ENCODE data around the gene CFAP100.

Gene CFAP100

DNA sequence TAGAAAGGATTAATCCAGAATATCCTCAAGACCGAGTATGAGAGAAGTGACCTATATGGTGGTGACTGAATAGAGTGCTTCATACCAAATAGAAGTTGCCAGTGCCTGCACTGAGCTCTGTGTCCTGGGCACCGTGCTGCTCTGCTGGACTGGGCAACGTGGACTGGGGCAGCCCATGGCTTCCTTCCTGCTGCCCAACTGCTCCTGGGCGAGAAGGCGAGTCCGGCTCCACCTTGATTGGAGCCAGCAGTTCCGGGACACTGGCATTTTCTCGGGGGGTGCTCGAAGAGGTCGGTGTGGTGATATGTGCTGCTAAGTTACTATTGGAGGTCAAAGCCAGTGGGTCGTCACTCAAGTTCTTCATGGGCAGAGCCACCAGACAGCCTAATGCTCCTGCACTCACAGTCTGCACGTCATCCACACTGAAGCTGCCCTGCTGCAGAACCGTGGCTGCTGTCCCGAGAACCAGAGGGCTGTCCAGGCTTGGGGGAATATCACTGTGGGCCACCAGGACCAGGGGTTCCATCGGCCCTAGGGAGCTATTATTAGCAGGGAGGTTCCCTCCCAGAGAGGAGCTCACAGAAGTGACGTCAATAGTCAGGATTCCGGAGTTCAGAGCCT, 66.9 kb downstream of the CFAP100 start:
- Histone ChIP-seq H3K9me3 (ENCODE audit: insufficient read depth, low read length) (no peaks in the 10 kb centered on the region), H3K9ac (ENCODE audit: low read length) (no peak overlapping the region), H4K20me1 (ENCODE audit: insufficient read depth, low read length) (no peaks in the 10 kb centered on the region), H3K79me2 (ENCODE audit: low read length) (no peaks in the 10 kb centered on the region; the same call in 1 of the 2 replicates), H3K4me1 (ENCODE audit: low read length) (no peaks in the 10 kb centered on the region), H3K4me2 (ENCODE audit: low read length) (no peak overlapping the region), H3K27ac (ENCODE audit: low read length) (no peak overlapping the region), H3K36me3 (replicated peaks; ENCODE audit: low read depth, low read length) (peaks cover 64% of the 10 kb centered on the region), H3K4me3 (ENCODE audit: low read length) (no peak overlapping the region), H3K27me3 (ENCODE audit: low read depth, low read length) (no peaks in the 10 kb centered on the region), H2AFZ (ENCODE audit: low read depth, low read length) (no peak overlapping the region)
- TF ChIP-seq, protein P1, sequence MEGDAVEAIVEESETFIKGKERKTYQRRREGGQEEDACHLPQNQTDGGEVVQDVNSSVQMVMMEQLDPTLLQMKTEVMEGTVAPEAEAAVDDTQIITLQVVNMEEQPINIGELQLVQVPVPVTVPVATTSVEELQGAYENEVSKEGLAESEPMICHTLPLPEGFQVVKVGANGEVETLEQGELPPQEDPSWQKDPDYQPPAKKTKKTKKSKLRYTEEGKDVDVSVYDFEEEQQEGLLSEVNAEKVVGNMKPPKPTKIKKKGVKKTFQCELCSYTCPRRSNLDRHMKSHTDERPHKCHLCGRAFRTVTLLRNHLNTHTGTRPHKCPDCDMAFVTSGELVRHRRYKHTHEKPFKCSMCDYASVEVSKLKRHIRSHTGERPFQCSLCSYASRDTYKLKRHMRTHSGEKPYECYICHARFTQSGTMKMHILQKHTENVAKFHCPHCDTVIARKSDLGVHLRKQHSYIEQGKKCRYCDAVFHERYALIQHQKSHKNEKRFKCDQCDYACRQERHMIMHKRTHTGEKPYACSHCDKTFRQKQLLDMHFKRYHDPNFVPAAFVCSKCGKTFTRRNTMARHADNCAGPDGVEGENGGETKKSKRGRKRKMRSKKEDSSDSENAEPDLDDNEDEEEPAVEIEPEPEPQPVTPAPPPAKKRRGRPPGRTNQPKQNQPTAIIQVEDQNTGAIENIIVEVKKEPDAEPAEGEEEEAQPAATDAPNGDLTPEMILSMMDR (IDR thresholded peaks at IDR 0.05; ENCODE audit: low read depth, low read length) = no peak
- no peak for TF ChIP-seq EZH2phosphoT487 (IDR thresholded peaks at IDR 0.05; ENCODE audit: low read depth)

DNA sequence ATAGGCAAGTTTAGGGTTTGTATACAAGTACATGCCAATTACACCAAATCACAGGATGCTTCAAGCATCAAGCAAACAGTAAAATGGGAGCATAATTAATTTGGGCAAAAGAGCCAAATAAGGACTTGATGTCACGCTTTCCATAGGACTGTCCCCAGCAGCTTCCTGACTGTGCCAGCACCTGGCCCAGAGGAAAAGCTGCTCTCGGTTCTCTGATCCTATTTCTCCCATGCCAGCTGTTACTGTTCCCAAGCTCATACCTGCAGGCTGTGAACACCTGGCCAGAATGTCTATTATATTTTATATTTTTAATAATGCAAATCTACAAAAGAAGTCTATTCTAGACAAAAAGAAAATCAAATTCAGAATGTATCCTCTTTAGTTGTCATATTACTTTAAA, 68.8 kb downstream of the CFAP100 start:
- H3K9me3 ChIP-seq (ENCODE audit: insufficient read depth, low read length) = no peaks in the 10 kb centered on the region
- TF ChIP-seq EZH2phosphoT487 (IDR thresholded peaks at IDR 0.05; ENCODE audit: low read depth) = no peak
- TF ChIP-seq, protein P1 (IDR thresholded peaks at IDR 0.05; ENCODE audit: low read depth, low read length) = no peak
- H3K9ac ChIP-seq (ENCODE audit: low read length) = no peak overlapping the region
- no peak overlapping the region for H3K4me3 ChIP-seq (ENCODE audit: low read length)
- no peak overlapping the region for H3K4me2 ChIP-seq (ENCODE audit: low read length)
- H3K4me1 ChIP-seq (ENCODE audit: low read length) = no peaks in the 10 kb centered on the region
- no peaks in the 10 kb centered on the region; the same call in 1 of the 2 replicates for H4K20me1 ChIP-seq (ENCODE audit: insufficient read depth, low read length)
- H2AFZ ChIP-seq (ENCODE audit: low read depth, low read length) = no peak overlapping the region
- peaks cover 3% of the 10 kb centered on the region; the same call in 1 of the 2 replicates for H3K79me2 ChIP-seq (ENCODE audit: low read length)
- peaks cover 65% of the 10 kb centered on the region for H3K36me3 ChIP-seq (replicated peaks; ENCODE audit: low read depth, low read length)
- no peak overlapping the region for H3K27ac ChIP-seq (ENCODE audit: low read length)
- no peaks in the 10 kb centered on the region for H3K27me3 ChIP-seq (ENCODE audit: low read depth, low read length)

DNA sequence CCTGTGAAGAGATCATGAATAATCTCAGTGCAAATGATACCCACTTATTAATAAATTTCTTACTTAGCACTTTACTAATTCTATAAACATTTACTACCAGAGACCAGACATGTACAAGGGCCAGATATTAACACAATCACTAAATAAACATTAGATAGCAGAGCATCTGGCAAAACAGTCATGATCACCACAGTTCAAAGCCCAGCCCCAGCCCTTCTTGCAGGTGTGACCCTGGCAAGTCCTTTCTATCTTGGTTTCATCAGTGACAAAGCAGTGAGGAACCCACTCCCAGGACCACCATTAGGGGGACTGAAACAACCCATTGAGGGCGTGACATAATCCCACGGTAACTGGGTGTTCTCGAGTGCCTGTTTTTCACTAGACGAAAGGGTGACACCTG, 69.4 kb downstream of the CFAP100 start:
- no peaks in the 10 kb centered on the region for H3K27me3 ChIP-seq (ENCODE audit: low read depth, low read length)
- TF ChIP-seq, protein P1 (IDR thresholded peaks at IDR 0.05; ENCODE audit: low read depth, low read length) = no peak
- TF ChIP-seq EZH2phosphoT487 (IDR thresholded peaks at IDR 0.05; ENCODE audit: low read depth) = no peak
- no peak overlapping the region for H3K27ac ChIP-seq (ENCODE audit: low read length)
- H4K20me1 ChIP-seq (ENCODE audit: insufficient read depth, low read length) = no peaks in the 10 kb centered on the region; the same call in 1 of the 2 replicates
- no peaks in the 10 kb centered on the region for H3K9me3 ChIP-seq (ENCODE audit: insufficient read depth, low read length)
- no peak overlapping the region for H2AFZ ChIP-seq (ENCODE audit: low read depth, low read length)
- H3K79me2 ChIP-seq (ENCODE audit: low read length) = peaks cover 8% of the 10 kb centered on the region; the same call in 1 of the 2 replicates
- H3K4me1 ChIP-seq (ENCODE audit: low read length) = no peaks in the 10 kb centered on the region
- H3K36me3 ChIP-seq (replicated peaks; ENCODE audit: low read depth, low read length) = peaks cover 65% of the 10 kb centered on the region
- H3K9ac ChIP-seq (ENCODE audit: low read length) = no peak overlapping the region
- H3K4me2 ChIP-seq (ENCODE audit: low read length) = no peak overlapping the region
- H3K4me3 ChIP-seq (ENCODE audit: low read length) = no peak overlapping the region

DNA sequence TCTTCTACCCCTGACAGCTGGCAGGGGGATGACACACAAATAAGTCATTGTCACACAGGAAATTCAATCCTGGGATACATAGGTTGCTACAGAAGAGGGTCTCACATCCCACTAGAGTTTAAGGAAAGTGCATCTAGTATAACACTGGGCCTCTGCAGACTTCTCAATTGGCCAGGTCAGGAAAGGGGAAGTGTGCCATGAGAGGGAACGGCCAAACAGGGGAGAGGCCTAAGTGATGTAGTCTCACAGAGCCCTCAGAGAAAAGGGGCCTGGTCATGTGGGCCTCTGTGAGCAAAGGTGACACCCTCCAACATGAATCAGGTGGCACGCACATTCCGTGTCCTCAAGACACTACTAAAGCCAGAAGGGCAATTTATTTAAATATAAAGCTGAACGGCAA, 69.8 kb downstream of the CFAP100 start:
- Histone ChIP-seq H3K4me2 (ENCODE audit: low read length) (no peak overlapping the region), H2AFZ (ENCODE audit: low read depth, low read length) (no peak overlapping the region), H3K27me3 (ENCODE audit: low read depth, low read length) (no peaks in the 10 kb centered on the region), H3K27ac (ENCODE audit: low read length) (no peak overlapping the region), H3K9ac (ENCODE audit: low read length) (no peak overlapping the region), H3K4me3 (ENCODE audit: low read length) (no peak overlapping the region), H3K4me1 (ENCODE audit: low read length) (no peaks in the 10 kb centered on the region), H3K9me3 (ENCODE audit: insufficient read depth, low read length) (no peaks in the 10 kb centered on the region), H3K79me2 (ENCODE audit: low read length) (peaks cover 12% of the 10 kb centered on the region; the same call in 1 of the 2 replicates), H4K20me1 (ENCODE audit: insufficient read depth, low read length) (no peaks in the 10 kb centered on the region; the same call in 1 of the 2 replicates), H3K36me3 (replicated peaks; ENCODE audit: low read depth, low read length) (peaks cover 65% of the 10 kb centered on the region)
- TF ChIP-seq EZH2phosphoT487 (IDR thresholded peaks at IDR 0.05; ENCODE audit: low read depth) = no peak
- TF ChIP-seq, protein P1 (IDR thresholded peaks at IDR 0.05; ENCODE audit: low read depth, low read length) = no peak
